Progenitor cell of endocrine pancreas (in vitro differentiated cells): ENCODE measurements around the gene ZNF511. TPM values are rescaled to one million over a fixed set of nuclear protein-coding genes. Genes with fewer than 3 reads are reported as not detected.

Experiments
- DNase-seq: peaks from one replicate; pipeline ENCODE4 v3.0.0; 2021; ENCODE audit warnings: low spot score; ENCODE audit not compliant: unreplicated experiment
- H3K27ac Mint-ChIP-seq: 2 replicates; pipeline ENCODE4 v1.8.0; 2021; ENCODE audit warnings: mild to moderate bottlenecking, moderate library complexity, mixed read lengths
- H3K27me3 Mint-ChIP-seq: 2 replicates; pipeline ENCODE4 v1.8.0; 2021; ENCODE audit warnings: mixed read lengths
- H3K36me3 Mint-ChIP-seq: 2 replicates; pipeline ENCODE4 v1.8.0; 2022; ENCODE audit warnings: mixed read lengths; ENCODE audit not compliant: insufficient read depth
- H3K4me1 Mint-ChIP-seq: 2 replicates; pipeline ENCODE4 v1.8.0; 2021; ENCODE audit warnings: low read depth, mixed read lengths
- H3K4me3 Mint-ChIP-seq: 2 replicates; pipeline ENCODE4 v1.8.0; 2021; ENCODE audit warnings: low read depth, mild to moderate bottlenecking, moderate library complexity, mixed read lengths
- H3K9me3 Mint-ChIP-seq: 2 replicates; pipeline ENCODE4 v1.8.0; 2021; ENCODE audit warnings: low read depth, mixed read lengths
- CTCF ChIP-seq: fragments of 200-600 bp; sonication (generic); IDR thresholded peaks from one replicate; pipeline ENCODE4 v1.5.0; 2021; ENCODE audit warnings: antibody characterized with exemption, mild to moderate bottlenecking; ENCODE audit not compliant: unreplicated experiment
- total RNA-seq: library from RNA; stranded (reverse); gene quantifications from 2 replicates; pipeline ENCODE4 v1.2.1, GENCODE V29; 2021

The ZNF511 gene
- total RNA-seq, 1 donor from 2014 or later = 56.8 TPM

- Mint-ChIP-seq H3K4me1 (no peaks in the 10 kb centered on the region), H3K27me3 (peaks cover 7% of the 10 kb centered on the region), H3K27ac (no peak overlapping the region), H3K4me3 (no peak overlapping the region), H3K9me3 (peaks cover 2% of the 10 kb centered on the region), H3K36me3 (no peaks in the 10 kb centered on the region)
- no peak for DNase-seq
- no peak for TF ChIP-seq CTCF
These were observed 41.7 kb downstream of the ZNF511 start for GRCh38 chr10:133350283-133350949.

GRCh38 chr10:133350950-133351329 is 42.2 kb downstream of the ZNF511 start:
- Mint-ChIP-seq H3K4me1 (no peaks in the 10 kb centered on the region), H3K27ac (no peak overlapping the region), H3K4me3 (no peak overlapping the region), H3K9me3 (no peaks in the 10 kb centered on the region), H3K36me3 (no peaks in the 10 kb centered on the region), H3K27me3 (peaks cover 4% of the 10 kb centered on the region)
- DNase-seq = no peak
- no peak for TF ChIP-seq CTCF

GRCh38 chr10:133351408-133352318 is 42.9 kb downstream of the ZNF511 start:
- DNase-seq = no peak
- H3K27me3 Mint-ChIP-seq = peaks cover 4% of the 10 kb centered on the region
- no peaks in the 10 kb centered on the region for H3K36me3 Mint-ChIP-seq
- H3K27ac Mint-ChIP-seq = no peak overlapping the region
- H3K4me3 Mint-ChIP-seq = no peak overlapping the region
- TF ChIP-seq CTCF = no peak
- no peaks in the 10 kb centered on the region for H3K9me3 Mint-ChIP-seq
- H3K4me1 Mint-ChIP-seq = no peaks in the 10 kb centered on the region

- no peak for DNase-seq
- peaks cover 4% of the 10 kb centered on the region for H3K27me3 Mint-ChIP-seq
- TF ChIP-seq CTCF = no peak
- no peaks in the 10 kb centered on the region for H3K4me1 Mint-ChIP-seq
- no peaks in the 10 kb centered on the region for H3K9me3 Mint-ChIP-seq
- no peaks in the 10 kb centered on the region for H3K36me3 Mint-ChIP-seq
- H3K27ac Mint-ChIP-seq = no peak overlapping the region
- no peak overlapping the region for H3K4me3 Mint-ChIP-seq
These were observed 44.7 kb downstream of the ZNF511 start for GRCh38 chr10:133353202-133353959.

GRCh38 chr10:133353988-133354605 is 45.4 kb downstream of the ZNF511 start:
- DNase-seq = no peak
- H3K9me3 Mint-ChIP-seq = no peaks in the 10 kb centered on the region
- no peak overlapping the region for H3K4me3 Mint-ChIP-seq
- TF ChIP-seq CTCF = no peak
- no peaks in the 10 kb centered on the region for H3K36me3 Mint-ChIP-seq
- peaks cover 2% of the 10 kb centered on the region for H3K27me3 Mint-ChIP-seq
- H3K4me1 Mint-ChIP-seq = no peaks in the 10 kb centered on the region
- no peak overlapping the region for H3K27ac Mint-ChIP-seq
